Measurements from ENCODE around the gene GRB7. TPM values are rescaled to one million over a fixed set of nuclear protein-coding genes. Genes with fewer than 3 reads are reported as not detected.
A peak's percentile ranks its signal among the peaks of the same experiment; 100 is the strongest.
"Not testable (repeated sequence)": the region's sequence is repeated elsewhere in the genome, so short reads cannot be mapped to it uniquely, and the experiment has no call there.

Gene GRB7
- total RNA-seq, 1 donor from 2014 or later = 8.8 TPM

- no peak for DNase-seq
Measured at GRCh38 chr17:39753514-39754160, 15.9 kb downstream of the GRB7 start.

- DNase-seq = peak; percentile 85
Measured at GRCh38 chr17:39754161-39754957, 16.6 kb downstream of the GRB7 start.

- no peak for DNase-seq
Measured at GRCh38 chr17:39754958-39755553, 17.3 kb downstream of the GRB7 start.

- DNase-seq = no peak
Measured at GRCh38 chr17:39755554-39756379, 18.0 kb downstream of the GRB7 start.

GRCh38 chr17:39756380-39757079 is 18.8 kb downstream of the GRB7 start:
- DNase-seq = no peak

- DNase-seq = no peak
Measured at GRCh38 chr17:39757176-39757662, 19.5 kb downstream of the GRB7 start.

GRCh38 chr17:39757931-39758873 is 20.5 kb downstream of the GRB7 start:
- DNase-seq = no peak

GRCh38 chr17:39759204-39759603 is 21.5 kb downstream of the GRB7 start:
- DNase-seq = no peak

GRCh38 chr17:39761861-39762496 is 24.2 kb downstream of the GRB7 start:
- no peak for DNase-seq

GRCh38 chr17:39763051-39763820 is 25.5 kb downstream of the GRB7 start:
- DNase-seq = no peak

GRCh38 chr17:39764171-39764570 is 26.4 kb downstream of the GRB7 start:
- DNase-seq = not testable (repeated sequence)

- no peak for DNase-seq
Measured at GRCh38 chr17:39765175-39765574, 27.4 kb downstream of the GRB7 start.

GRCh38 chr17:39765766-39766165 is 28.0 kb downstream of the GRB7 start:
- no peak for DNase-seq

- DNase-seq = no peak
Measured at GRCh38 chr17:39767147-39767546, 29.4 kb downstream of the GRB7 start.

- DNase-seq = no peak
Measured at GRCh38 chr17:39769974-39770587, 32.3 kb downstream of the GRB7 start.

- DNase-seq = no peak
Measured at GRCh38 chr17:39772415-39772814, 34.7 kb downstream of the GRB7 start.

GRCh38 chr17:39772987-39773934 is 35.5 kb downstream of the GRB7 start:
- no peak for DNase-seq

- DNase-seq = no peak
Measured at GRCh38 chr17:39774047-39774446, 36.3 kb downstream of the GRB7 start.
